ENCODE data around the gene GPR173. TPM values are rescaled to one million over a fixed set of nuclear protein-coding genes. Genes with fewer than 3 reads are reported as not detected.

The GPR173 gene
- total RNA-seq, 4 donors from 2014 or later, result 0.09 to 0.57 (median 0.18) TPM; not detected in 1

DNA sequence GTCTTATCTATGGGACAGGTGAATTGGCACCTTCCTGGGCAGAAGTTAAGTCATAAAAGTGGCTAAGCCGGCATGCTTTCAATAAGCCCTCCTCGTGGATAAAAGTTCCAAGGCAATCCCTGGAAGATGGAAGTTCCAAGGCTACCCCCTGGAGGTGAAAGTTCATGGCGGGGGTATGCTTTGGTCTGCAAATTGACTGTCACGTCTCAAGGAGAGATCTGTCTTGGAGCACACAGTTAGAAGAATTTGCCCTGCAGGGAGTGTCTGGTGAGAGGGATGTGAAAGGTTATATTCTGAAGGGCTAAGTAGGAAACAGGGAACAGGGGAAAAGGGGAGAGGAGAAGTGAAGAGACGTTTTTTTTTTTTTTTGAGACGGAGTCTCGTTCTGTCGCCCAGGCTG lies 26.2 kb upstream of the GPR173 start:
- WGBS, 2 donors, result 49 to 57% methylated on average over 4 to 5 of the region's 8 CpGs

DNA sequence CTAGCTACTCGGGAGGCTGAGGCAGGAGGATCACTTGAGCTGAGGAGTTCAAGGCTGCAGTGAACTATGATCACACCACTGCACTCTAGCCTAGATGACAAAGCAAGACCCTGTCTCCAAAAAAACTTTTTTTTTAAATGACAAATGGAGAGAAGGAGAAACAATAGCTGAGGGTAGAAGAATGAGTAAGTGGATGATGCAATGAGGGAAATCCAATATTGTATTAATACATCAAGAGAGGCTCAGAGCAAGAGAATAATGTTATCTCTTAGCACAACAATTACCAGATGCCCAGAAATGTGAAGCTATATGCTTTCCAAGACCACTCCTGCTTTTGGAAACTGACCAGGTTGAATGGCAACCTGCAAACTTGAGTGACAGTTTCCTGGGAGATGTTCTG lies 19.9 kb upstream of the GPR173 start:
- no peak for DNase-seq

More for the DNA sequence above, 26.2 kb upstream of the GPR173 start:
- Histone ChIP-seq H3K27me3 (no peaks in the 10 kb centered on the region), H3K27ac (no peak overlapping the region), H3K4me3 (no peak overlapping the region), H3K36me3 (no peaks in the 10 kb centered on the region), H3K4me1 (no peaks in the 10 kb centered on the region), H3K9me3 (no peaks in the 10 kb centered on the region)
- TF ChIP-seq, protein P1, sequence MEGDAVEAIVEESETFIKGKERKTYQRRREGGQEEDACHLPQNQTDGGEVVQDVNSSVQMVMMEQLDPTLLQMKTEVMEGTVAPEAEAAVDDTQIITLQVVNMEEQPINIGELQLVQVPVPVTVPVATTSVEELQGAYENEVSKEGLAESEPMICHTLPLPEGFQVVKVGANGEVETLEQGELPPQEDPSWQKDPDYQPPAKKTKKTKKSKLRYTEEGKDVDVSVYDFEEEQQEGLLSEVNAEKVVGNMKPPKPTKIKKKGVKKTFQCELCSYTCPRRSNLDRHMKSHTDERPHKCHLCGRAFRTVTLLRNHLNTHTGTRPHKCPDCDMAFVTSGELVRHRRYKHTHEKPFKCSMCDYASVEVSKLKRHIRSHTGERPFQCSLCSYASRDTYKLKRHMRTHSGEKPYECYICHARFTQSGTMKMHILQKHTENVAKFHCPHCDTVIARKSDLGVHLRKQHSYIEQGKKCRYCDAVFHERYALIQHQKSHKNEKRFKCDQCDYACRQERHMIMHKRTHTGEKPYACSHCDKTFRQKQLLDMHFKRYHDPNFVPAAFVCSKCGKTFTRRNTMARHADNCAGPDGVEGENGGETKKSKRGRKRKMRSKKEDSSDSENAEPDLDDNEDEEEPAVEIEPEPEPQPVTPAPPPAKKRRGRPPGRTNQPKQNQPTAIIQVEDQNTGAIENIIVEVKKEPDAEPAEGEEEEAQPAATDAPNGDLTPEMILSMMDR (IDR thresholded peaks at IDR 0.05), result no peak
- intact Hi-C loops (cut with DNase I), result no loop called here
- no peak for DNase-seq

DNA sequence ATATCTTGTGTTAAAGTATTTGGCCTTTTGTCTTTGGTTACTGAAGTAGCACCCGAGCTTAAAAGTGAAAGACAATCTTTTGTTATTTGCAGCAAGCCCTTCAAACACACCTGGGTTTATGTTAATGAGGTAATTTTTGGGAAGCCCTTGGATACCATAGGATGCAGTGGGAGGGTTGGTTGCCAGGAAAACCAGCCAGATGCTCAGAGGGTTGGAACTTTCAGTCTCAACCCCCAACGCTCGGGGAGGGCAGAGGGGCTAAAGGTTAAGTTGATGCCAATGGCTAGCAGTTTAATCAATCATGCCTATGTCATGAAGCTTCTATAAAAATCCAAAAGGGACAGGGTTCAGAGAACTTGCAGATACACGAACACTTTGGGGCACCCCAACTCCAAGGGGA lies 17.2 kb upstream of the GPR173 start:
- intact Hi-C loops (cut with DNase I), result no loop called here
- WGBS, 2 donors, result 18 to 39% methylated on average over 2 to 4 of the region's 4 CpGs
- no peaks in the 10 kb centered on the region for H3K27me3 ChIP-seq

More for the DNA sequence above, 19.9 kb upstream of the GPR173 start:
- Histone ChIP-seq H3K4me1 (no peaks in the 10 kb centered on the region), H3K9me3 (no peaks in the 10 kb centered on the region), H3K27me3 (no peaks in the 10 kb centered on the region), H3K27ac (no peak overlapping the region), H3K36me3 (no peaks in the 10 kb centered on the region), H3K4me3 (no peak overlapping the region)
- intact Hi-C loops (cut with DNase I), result no loop called here
- TF ChIP-seq, protein P1 (IDR thresholded peaks at IDR 0.05), result no peak
- no peak for TF ChIP-seq POLR2A (IDR thresholded peaks at IDR 0.05)
- WGBS, 2 donors, result 62 to 71% methylated on average over 1 of the region's 1 CpG

DNA sequence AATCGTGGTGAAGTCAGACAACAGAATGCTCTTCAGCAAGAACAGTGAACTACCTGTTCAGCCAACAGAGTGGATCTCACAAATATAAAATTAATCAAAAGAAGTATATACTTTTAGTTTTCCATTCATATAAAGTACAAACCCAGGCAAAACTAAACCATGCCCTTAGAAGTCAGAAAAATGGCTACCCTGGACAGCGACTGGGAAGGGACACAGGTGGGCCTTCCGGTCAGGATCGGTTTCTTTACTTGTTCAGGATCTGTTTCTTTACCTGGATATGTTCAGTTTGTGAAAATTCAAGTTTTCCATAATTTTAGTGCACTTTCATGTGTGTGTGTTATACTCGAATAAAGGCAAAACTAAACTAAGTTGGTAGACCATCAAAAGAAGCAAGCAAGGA lies 12.4 kb upstream of the GPR173 start:
- 57 to 61% methylated on average over 5 of the region's 5 CpGs for WGBS, 2 donors

More for the DNA sequence above, 17.2 kb upstream of the GPR173 start:
- H3K4me1 ChIP-seq, result no peaks in the 10 kb centered on the region
- no peaks in the 10 kb centered on the region for H3K36me3 ChIP-seq
- no peak for DNase-seq
- no peak for TF ChIP-seq POLR2A (IDR thresholded peaks at IDR 0.05)
- TF ChIP-seq, protein P1 (IDR thresholded peaks at IDR 0.05), result no peak
- H3K9me3 ChIP-seq, result no peaks in the 10 kb centered on the region
- no peak overlapping the region for H3K4me3 ChIP-seq
- H3K27ac ChIP-seq, result no peak overlapping the region

DNA sequence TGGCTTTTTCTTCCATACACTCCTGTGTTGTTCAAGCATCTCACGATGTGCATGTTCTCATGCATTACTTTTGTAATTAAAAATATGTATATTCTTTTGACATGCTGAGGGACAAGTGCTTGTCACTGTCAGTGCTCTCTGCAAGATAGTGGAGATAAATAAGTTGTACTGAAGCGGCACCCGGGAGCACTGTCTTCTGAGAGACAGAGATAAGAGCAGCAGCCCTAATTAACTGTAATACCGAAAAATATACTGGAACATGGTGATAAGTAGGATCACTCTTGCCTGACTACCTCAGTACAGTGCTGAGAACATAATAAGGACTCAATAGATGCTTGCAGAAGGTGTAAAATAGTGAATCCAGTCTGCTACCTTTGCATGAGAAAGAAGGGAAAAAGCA lies 9.4 kb upstream of the GPR173 start:
- no peaks in the 10 kb centered on the region for H3K27me3 ChIP-seq
- 51 to 61% methylated on average over 3 to 4 of the region's 4 CpGs for WGBS, 2 donors
- H3K27ac ChIP-seq, result no peak overlapping the region
- no peaks in the 10 kb centered on the region for H3K36me3 ChIP-seq
- no peak overlapping the region for H3K4me3 ChIP-seq
- TF ChIP-seq, protein P1 (IDR thresholded peaks at IDR 0.05), result no peak
- no peak for TF ChIP-seq POLR2A (IDR thresholded peaks at IDR 0.05)
- no peaks in the 10 kb centered on the region for H3K9me3 ChIP-seq
- H3K4me1 ChIP-seq, result no peaks in the 10 kb centered on the region
- DNase-seq, result no peak
- intact Hi-C loops (cut with DNase I), result no loop called here

More for the DNA sequence above, 12.4 kb upstream of the GPR173 start:
- no peaks in the 10 kb centered on the region for H3K27me3 ChIP-seq
- TF ChIP-seq, protein P1 (IDR thresholded peaks at IDR 0.05), result no peak
- no peak for DNase-seq
- H3K9me3 ChIP-seq, result no peaks in the 10 kb centered on the region
- H3K27ac ChIP-seq, result no peak overlapping the region
- H3K4me1 ChIP-seq, result no peaks in the 10 kb centered on the region
- H3K36me3 ChIP-seq, result no peaks in the 10 kb centered on the region
- intact Hi-C loops (cut with DNase I), result no loop called here
- H3K4me3 ChIP-seq, result no peak overlapping the region
